Activated naive CD4-positive, alpha-beta T cell treated with anti-CD3 and anti-CD28 coated beads, Interleukin-2, amount 10 ng/mL, durations not matched to agents 7 days and 5 days (primary cell): ENCODE measurements around the gene SLC35D3.
A peak's percentile ranks its signal among the peaks of the same experiment; 100 is the strongest.
"Not testable (repeated sequence)": the region's sequence is repeated elsewhere in the genome, so short reads cannot be mapped to it uniquely, and the experiment has no call there.

ENCODE experiments used
- CTCF ChIA-PET: fragments of 350-600 bp; sonication (Branson Sonifier 250); formaldehyde crosslinking; loops from one replicate; lab custom pipeline; 2021; ENCODE audit warnings: antibody characterized with exemption; lab: Charles Lee
- DNase-seq: peaks from one replicate; pipeline ENCODE4 v3.0.0-alpha.2; 2020
- H3K27ac Mint-ChIP-seq: one replicate; pipeline ENCODE4 v1.8.0; 2021; ENCODE audit warnings: mild to moderate bottlenecking, moderate library complexity, mixed read lengths
- H3K27me3 Mint-ChIP-seq: one replicate; pipeline ENCODE4 v1.8.0; 2021; ENCODE audit warnings: mild to moderate bottlenecking, mixed read lengths
- H3K36me3 Mint-ChIP-seq: one replicate; pipeline ENCODE4 v1.8.0; 2021; ENCODE audit warnings: mixed read lengths
- H3K4me1 Mint-ChIP-seq: one replicate; pipeline ENCODE4 v1.8.0; 2021; ENCODE audit warnings: mixed read lengths
- H3K4me3 Mint-ChIP-seq: one replicate; pipeline ENCODE4 v1.8.0; 2021; ENCODE audit warnings: mild to moderate bottlenecking, moderate library complexity, mixed read lengths
- H3K9me3 Mint-ChIP-seq: one replicate; pipeline ENCODE4 v1.8.0; 2021; ENCODE audit warnings: mixed read lengths

The SLC35D3 gene

DNA sequence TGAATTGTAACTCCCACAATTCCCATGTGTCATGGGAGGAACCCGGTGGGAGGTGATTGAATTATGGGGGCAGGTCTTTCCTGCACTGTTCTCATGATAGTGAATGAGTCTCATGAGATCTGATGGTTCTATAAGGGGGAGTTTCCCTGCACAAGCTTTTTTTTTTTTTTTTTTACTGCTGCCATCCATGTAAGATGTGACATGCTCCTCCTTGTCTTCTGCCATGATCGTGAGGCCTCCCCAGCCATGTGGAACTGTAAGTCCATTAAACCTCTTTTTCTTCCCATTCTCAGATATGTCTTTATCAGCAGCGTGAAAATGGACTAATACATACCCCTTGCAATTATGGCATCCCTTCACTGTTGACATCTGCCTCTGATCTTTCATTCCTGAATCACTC lies 17.6 kb upstream of the SLC35D3 start:
- H3K36me3 Mint-ChIP-seq, result peaks cover 11% of the 10 kb centered on the region
- CTCF ChIA-PET, H3K27ac Mint-ChIP-seq, H3K4me3 Mint-ChIP-seq, H3K4me1 Mint-ChIP-seq, H3K9me3 Mint-ChIP-seq, DNase-seq, H3K27me3 Mint-ChIP-seq: not testable (repeated sequence)

DNA sequence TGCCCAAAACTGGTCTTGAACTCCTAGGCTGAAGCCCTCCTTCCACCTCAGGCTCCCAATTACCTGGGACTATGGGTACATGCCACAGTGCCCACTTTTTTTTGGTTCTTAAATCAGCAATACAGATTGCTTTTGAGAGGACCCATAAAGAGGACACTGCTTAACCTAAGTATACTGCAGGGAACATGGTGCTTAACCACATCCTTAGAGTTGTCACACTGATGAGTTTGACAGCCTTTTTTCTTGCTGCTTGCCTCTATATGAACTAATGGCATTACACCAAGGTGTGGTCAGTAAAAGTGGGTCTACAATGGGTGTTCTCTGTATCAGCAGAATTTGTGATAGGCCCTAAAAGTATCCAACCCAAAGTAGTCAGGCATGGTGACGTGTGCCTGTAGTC lies 7.2 kb upstream of the SLC35D3 start:
- CTCF ChIA-PET, result no interaction called here
- H3K9me3 Mint-ChIP-seq, result no peaks in the 10 kb centered on the region
- H3K27me3 Mint-ChIP-seq, result peaks cover 21% of the 10 kb centered on the region
- H3K36me3 Mint-ChIP-seq, result peaks cover 2% of the 10 kb centered on the region
- no peak overlapping the region for H3K27ac Mint-ChIP-seq
- H3K4me3 Mint-ChIP-seq, result no peak overlapping the region
- peaks cover 4% of the 10 kb centered on the region for H3K4me1 Mint-ChIP-seq
- DNase-seq, result no peak

DNA sequence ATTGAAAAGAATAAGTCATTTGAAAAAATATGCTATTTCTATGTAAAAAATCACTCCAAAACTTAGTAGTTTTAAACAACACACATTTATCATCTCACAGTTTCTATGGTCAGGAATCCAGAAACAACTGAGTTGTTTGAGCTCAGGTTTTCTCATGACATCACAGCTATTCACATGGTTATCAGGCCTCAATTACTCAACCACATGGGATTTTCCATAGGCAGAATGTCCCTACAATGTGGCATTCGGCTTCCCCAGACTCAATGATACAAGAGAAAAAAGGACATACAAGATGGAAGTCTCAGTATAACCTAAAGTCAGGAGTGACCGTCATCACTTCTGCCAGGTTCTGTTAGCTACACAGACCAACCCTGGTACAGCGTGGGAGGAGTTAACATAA lies 3.4 kb upstream of the SLC35D3 start:
- CTCF ChIA-PET, result no interaction called here

DNA sequence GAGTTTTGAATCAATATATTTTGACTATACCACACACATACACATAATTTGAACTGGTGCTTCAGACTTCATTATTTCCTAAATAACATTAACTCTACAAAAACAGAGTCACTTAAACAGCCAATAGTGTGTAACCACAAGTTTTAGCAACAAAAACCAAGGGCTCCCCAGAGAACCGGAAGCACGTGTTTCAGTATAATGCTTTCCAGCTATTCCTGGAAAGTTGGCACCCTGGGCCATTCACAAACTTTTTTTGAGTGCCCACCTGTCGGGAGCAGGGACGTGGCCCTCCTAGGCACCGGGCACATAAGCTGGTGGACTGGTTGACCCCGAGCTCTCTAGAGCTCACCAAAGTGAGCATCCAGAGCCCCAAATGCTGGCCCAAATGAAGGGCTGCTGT lies 1.9 kb upstream of the SLC35D3 start:
- Mint-ChIP-seq H3K9me3 (no peaks in the 10 kb centered on the region), H3K4me1 (peaks cover 33% of the 10 kb centered on the region), H3K27ac (no peak overlapping the region), H3K4me3 (peak overlapping the region; percentile 22), H3K36me3 (no peaks in the 10 kb centered on the region), H3K27me3 (peaks cover 70% of the 10 kb centered on the region)
- DNase-seq, result no peak
- CTCF ChIA-PET, result no interaction called here

More for the DNA sequence above, 3.4 kb upstream of the SLC35D3 start:
- DNase-seq, result no peak
- no peaks in the 10 kb centered on the region for H3K36me3 Mint-ChIP-seq
- peaks cover 30% of the 10 kb centered on the region for H3K4me1 Mint-ChIP-seq
- H3K4me3 Mint-ChIP-seq, result no peak overlapping the region
- peaks cover 58% of the 10 kb centered on the region for H3K27me3 Mint-ChIP-seq
- H3K9me3 Mint-ChIP-seq, result no peaks in the 10 kb centered on the region
- no peak overlapping the region for H3K27ac Mint-ChIP-seq

DNA sequence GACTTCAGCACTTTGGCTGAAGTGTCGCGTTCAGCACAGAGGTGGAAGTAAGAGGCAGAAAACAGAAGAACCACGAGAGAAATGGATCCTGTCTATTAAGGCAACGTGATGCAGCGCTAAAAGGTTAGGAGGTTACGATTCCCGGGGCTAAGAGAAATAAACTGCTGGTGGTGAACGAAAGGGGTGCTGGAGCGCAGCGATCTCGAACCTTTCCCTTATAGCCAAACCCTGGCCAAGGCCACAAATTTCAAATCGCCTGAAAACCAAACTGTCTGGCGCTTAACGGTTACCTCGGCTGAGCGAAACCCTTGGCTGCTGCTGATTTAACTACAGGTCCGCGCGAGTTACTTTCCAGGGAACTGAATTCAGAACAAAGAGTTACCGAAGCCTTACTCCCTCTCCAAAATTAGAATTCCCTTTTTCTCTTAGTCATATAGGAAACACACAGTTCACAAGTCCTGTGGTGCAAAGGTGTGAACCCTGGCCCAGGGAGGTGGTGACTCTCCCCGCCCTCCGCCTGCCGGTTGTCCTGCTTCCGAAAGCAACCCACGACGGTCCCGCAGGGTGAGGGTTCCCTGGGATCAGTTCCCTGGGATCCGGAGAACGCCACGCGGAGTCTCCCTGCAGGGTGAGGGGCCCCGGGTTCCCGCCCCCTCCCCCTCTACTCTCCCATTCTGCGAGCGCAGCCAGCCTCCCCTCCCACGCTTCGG lies 1.3 kb upstream of the SLC35D3 start:
- H3K4me1 Mint-ChIP-seq, result peaks cover 33% of the 10 kb centered on the region
- CTCF ChIA-PET, result no interaction called here
- DNase-seq, result peak; percentile 24
- H3K27me3 Mint-ChIP-seq, result peaks cover 72% of the 10 kb centered on the region
- no peak overlapping the region for H3K27ac Mint-ChIP-seq
- H3K4me3 Mint-ChIP-seq, result peak overlapping the region; percentile 63
- H3K36me3 Mint-ChIP-seq, result no peaks in the 10 kb centered on the region
- no peaks in the 10 kb centered on the region for H3K9me3 Mint-ChIP-seq

DNA sequence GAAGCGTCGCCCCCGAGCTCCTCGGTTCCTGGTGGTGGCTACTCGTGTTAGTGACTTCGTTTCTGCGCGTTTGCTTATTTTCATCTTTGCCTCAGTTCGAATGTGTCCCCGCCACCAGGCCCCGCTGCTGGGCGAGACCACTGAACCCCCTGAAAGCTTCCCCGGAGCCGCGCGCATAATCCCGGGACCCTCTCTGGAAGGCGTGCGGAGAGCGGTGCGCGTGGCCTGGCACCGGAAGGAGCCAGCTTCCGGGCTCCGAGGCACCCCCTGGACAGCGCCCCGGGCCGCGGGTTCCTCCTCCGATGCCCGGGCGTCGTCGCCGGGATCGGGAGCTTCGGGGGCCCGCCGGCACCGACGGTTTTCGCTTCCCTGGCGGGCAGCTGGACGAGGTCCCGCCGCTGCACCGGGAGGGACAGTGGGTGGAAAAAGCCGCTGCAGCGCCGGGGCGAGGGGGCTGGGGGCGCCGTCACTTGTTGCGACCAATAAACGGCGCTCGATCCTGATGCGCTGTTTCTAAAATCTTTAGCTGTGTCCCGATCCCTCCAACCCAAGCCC lies 643 bp upstream of the SLC35D3 start:
- CTCF ChIA-PET, result no interaction called here
- peaks cover 33% of the 10 kb centered on the region for H3K4me1 Mint-ChIP-seq
- no peaks in the 10 kb centered on the region for H3K36me3 Mint-ChIP-seq
- peak; percentile 24 for DNase-seq
- no peaks in the 10 kb centered on the region for H3K9me3 Mint-ChIP-seq
- peak overlapping the region; percentile 63 for H3K4me3 Mint-ChIP-seq
- H3K27ac Mint-ChIP-seq, result no peak overlapping the region
- H3K27me3 Mint-ChIP-seq, result peaks cover 78% of the 10 kb centered on the region

DNA sequence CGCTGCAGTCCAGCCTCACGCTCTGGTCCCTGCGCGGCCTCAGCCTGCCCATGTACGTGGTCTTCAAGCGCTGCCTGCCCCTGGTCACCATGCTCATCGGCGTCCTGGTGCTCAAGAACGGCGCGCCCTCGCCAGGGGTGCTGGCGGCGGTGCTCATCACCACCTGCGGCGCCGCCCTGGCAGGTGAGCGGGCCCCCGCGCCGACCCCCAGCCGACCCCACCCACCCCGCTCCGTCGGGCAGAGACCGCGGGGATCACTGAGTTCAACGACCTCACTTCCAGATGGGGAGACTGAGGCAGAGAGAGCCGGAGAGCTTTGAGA lies 545 bp downstream of the SLC35D3 start:
- no peaks in the 10 kb centered on the region for H3K36me3 Mint-ChIP-seq
- no peak for DNase-seq

DNA sequence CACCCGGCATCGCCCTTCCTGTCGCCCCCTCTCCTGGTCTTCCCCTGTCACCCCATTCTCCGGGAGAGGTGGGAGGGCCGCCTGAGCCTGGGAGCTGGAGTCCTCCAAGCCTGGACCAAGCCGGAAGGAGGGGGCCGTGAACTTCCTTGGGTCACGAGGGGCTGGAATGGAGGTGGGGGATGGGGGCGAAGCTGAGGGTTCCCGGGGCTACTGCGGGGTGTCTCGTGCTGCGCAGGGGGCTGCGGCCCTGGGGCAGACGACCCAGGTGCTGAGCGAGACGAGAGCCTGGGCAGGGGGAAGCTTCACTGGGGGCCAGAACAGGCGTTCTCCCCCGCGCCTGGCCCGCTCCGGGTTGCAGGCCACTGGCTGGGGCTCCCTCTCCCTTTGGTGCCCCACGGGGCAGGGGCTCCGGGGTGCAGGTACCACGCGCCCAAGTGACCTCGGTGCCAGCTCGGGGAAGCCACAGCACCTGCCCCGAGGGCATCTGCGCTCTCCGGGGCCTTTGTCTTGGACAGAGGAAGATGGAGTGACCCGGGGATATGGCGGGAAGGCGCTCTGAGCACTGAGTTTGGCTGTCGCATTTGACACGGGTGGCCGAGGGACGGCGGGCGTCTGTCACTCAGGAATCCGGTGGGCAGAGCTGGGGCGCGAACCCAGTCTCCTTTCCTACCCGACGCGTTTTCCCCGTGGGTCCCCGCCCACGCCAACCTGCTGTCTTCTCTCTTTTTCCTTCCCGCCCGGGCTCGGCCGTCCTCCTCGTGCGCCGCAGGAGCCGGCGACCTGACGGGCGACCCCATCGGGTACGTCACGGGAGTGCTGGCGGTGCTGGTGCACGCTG lies 1.2 kb downstream of the SLC35D3 start:
- CTCF ChIA-PET, result interaction anchor here (0.8 kb wide), 1 partner anchor 177 kb away, joined by 3 read pairs; no protein-coding TSS in a partner anchor
- Mint-ChIP-seq H3K9me3 (no peaks in the 10 kb centered on the region), H3K4me3 (no peak overlapping the region)

More for the DNA sequence above, 545 bp downstream of the SLC35D3 start:
- Mint-ChIP-seq H3K9me3 (no peaks in the 10 kb centered on the region), H3K4me3 (peak overlapping the region; percentile 69), H3K27ac (no peak overlapping the region), H3K27me3 (peaks cover 86% of the 10 kb centered on the region), H3K4me1 (peaks cover 33% of the 10 kb centered on the region)
- CTCF ChIA-PET, result no interaction called here

DNA sequence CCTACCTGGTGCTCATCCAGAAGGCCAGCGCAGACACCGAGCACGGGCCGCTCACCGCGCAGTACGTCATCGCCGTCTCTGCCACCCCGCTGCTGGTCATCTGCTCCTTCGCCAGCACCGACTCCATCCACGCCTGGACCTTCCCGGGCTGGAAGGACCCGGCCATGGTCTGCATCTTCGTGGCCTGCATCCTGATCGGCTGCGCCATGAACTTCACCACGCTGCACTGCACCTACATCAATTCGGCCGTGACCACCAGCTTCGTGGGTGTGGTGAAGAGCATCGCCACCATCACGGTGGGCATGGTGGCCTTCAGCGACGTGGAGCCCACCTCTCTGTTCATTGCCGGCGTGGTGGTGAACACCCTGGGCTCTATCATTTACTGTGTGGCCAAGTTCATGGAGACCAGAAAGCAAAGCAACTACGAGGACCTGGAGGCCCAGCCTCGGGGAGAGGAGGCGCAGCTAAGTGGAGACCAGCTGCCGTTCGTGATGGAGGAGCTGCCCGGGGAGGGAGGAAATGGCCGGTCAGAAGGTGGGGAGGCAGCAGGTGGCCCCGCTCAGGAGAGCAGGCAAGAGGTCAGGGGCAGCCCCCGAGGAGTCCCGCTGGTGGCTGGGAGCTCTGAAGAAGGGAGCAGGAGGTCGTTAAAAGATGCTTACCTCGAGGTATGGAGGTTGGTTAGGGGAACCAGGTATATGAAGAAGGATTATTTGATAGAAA lies 2.0 kb downstream of the SLC35D3 start:
- DNase-seq, result no peak
- CTCF ChIA-PET, result interaction anchor here (0.8 kb wide), 1 partner anchor 176 kb away, joined by 3 read pairs; no protein-coding TSS in a partner anchor
- Mint-ChIP-seq H3K27ac (no peak overlapping the region), H3K36me3 (no peaks in the 10 kb centered on the region), H3K4me1 (peaks cover 33% of the 10 kb centered on the region), H3K27me3 (peaks cover 74% of the 10 kb centered on the region), H3K4me3 (no peak overlapping the region), H3K9me3 (no peaks in the 10 kb centered on the region)

More for the DNA sequence above, 1.2 kb downstream of the SLC35D3 start:
- peak; percentile 33 for DNase-seq
- Mint-ChIP-seq H3K4me1 (peaks cover 33% of the 10 kb centered on the region), H3K27ac (no peak overlapping the region), H3K27me3 (peaks cover 80% of the 10 kb centered on the region), H3K36me3 (no peaks in the 10 kb centered on the region)

DNA sequence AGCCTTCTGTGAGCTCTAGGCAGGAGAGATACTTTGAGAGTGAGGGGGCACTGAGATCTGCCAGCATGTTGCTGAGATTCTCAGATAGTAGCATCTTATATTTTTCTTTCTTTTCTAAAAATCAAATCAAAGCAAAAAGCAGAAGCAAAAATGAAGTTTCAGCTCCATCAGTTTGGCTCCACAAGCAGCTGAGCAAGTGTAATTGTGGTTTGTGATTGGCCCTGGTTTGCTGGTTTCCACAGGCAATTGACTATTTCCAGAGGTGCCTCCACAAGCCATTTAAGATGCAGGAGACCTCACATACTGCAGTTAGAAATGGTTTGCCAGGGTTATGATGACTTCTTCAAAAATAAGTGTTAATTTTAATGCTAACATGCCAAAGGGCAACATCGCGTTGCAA lies 4.3 kb downstream of the SLC35D3 start:
- Mint-ChIP-seq H3K36me3 (no peaks in the 10 kb centered on the region), H3K9me3 (no peaks in the 10 kb centered on the region), H3K27ac (no peak overlapping the region), H3K4me1 (peaks cover 15% of the 10 kb centered on the region), H3K4me3 (no peak overlapping the region), H3K27me3 (peaks cover 72% of the 10 kb centered on the region)
- CTCF ChIA-PET, result interaction anchor here (1.0 to 1.5 kb wide), 3 partner anchors 10 to 36 kb away, joined by 3 read pairs; no protein-coding TSS in a partner anchor
- no peak for DNase-seq

DNA sequence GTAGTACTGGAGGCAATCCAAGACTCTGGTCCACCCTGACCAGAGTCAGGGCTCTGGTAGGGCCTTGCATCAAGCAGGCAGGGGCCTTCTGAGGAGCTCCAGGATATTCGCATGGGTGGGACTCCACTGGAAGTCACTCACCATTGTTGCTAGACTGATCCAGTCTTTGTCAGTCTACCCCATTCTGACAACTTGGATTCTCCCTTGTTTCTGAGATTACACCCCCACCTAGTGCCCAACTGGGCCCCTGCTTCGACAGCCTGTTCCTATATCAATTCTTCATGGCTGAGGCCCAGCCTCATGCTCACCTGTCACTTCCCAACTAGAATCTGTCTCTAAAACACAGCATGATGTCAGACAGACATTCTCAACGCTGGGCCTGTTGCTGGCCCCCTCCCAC lies 5.2 kb downstream of the SLC35D3 start:
- CTCF ChIA-PET, result no interaction called here
- H3K36me3 Mint-ChIP-seq, result no peaks in the 10 kb centered on the region
- H3K4me3 Mint-ChIP-seq, result no peak overlapping the region
- H3K4me1 Mint-ChIP-seq, result peaks cover 14% of the 10 kb centered on the region
- DNase-seq, result peak; percentile 46
- H3K9me3 Mint-ChIP-seq, result no peaks in the 10 kb centered on the region
- H3K27ac Mint-ChIP-seq, result no peak overlapping the region
- peaks cover 65% of the 10 kb centered on the region for H3K27me3 Mint-ChIP-seq

DNA sequence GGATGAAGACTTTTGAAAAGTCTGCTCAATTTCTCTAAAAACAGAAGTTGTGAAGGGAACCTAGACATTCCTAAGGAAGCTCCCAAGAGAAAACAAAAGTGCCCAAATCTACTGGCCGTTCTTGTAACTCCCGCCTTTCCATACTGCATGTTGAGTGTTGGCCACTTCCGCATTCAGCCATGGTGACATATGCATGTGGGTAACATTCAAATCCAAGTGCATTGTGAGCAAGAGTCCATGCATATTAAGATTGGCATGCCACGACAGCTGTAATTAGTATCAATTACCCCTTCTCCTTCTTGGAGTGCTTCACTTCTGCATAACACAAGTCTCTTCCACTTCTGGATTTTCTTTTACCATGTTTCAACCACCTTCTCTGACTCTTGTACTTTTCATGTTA lies 8.4 kb downstream of the SLC35D3 start:
- H3K9me3 Mint-ChIP-seq, result no peaks in the 10 kb centered on the region
- DNase-seq, result no peak
- no peaks in the 10 kb centered on the region for H3K36me3 Mint-ChIP-seq
- CTCF ChIA-PET, result no interaction called here
- H3K4me1 Mint-ChIP-seq, result no peaks in the 10 kb centered on the region
- peaks cover 53% of the 10 kb centered on the region for H3K27me3 Mint-ChIP-seq
- no peak overlapping the region for H3K27ac Mint-ChIP-seq
- H3K4me3 Mint-ChIP-seq, result no peak overlapping the region

DNA sequence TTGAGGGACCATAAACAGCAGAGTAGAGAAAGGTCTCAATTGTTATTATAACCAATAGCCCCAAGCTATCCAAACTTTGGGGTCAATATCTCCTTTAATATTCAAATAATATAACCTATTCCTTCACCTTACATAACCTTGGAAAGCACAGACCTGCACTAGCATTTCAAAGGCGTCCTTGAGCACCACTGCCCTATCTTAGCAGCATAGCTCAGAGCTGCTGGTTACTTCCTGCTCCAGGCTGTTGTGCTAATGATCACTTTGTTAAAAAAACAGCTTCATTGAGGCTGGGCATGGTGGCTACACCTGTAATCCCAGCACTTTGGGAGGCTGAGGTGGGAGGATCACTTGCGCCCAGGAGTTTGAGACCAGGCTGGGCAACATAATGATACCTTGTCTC lies 10.5 kb downstream of the SLC35D3 start:
- no peaks in the 10 kb centered on the region for H3K4me1 Mint-ChIP-seq
- H3K4me3 Mint-ChIP-seq, result no peak overlapping the region
- H3K9me3 Mint-ChIP-seq, result no peaks in the 10 kb centered on the region
- H3K36me3 Mint-ChIP-seq, result no peaks in the 10 kb centered on the region
- H3K27me3 Mint-ChIP-seq, result peaks cover 44% of the 10 kb centered on the region
- DNase-seq, result no peak
- no peak overlapping the region for H3K27ac Mint-ChIP-seq
- CTCF ChIA-PET, result no interaction called here

DNA sequence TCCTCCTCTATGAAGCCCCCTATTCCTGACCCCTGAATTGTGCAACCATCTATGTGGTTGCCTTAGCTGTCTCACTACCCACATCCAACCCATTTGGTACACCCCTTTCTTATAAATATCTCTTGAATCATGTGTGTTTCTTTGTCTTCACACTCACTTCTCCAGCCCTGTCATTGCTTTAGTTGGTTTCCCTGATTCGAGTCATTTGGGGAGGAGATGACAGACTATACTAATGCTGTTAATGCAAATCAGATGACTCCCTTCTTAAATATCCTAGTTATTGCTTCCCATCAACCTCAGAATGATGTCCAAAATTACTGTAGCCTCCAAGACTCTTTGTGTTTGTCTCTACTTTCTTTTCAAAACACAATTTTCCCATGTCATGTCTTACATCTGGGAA lies 23.0 kb downstream of the SLC35D3 start:
- Mint-ChIP-seq H3K4me1 (no peaks in the 10 kb centered on the region), H3K27me3 (no peaks in the 10 kb centered on the region), H3K4me3 (no peak overlapping the region), H3K9me3 (peaks cover 3% of the 10 kb centered on the region), H3K36me3 (no peaks in the 10 kb centered on the region), H3K27ac (no peak overlapping the region)
- CTCF ChIA-PET, result no interaction called here
- DNase-seq, result no peak
